ENCODE data around the gene GAP43.

Gene GAP43

GRCh38 chr3:115662356-115662755 is 39.0 kb downstream of the GAP43 start:
- no peak for DNase-seq (ENCODE audit: low spot score)

GRCh38 chr3:115663414-115663813 is 40.1 kb downstream of the GAP43 start:
- DNase-seq (ENCODE audit: low spot score): no peak

DNA sequence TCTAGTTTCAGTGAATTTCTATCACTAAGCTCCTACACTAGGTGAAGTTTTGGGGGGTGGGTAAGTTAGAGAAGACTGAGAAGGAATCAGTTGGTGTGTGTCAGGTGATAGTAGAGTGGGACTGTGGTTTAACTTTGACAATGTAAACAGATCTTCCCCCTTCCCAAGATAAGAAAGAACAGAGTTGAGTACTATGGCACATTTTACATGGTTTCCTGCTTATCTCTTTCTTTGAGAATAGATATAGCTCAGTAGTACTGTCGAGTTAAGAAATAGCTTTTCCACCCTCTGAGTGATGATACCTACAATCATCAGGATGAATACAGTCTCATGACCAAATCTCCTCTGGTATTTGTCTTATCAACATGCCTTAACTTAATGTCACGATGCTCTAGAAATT is 42.8 kb downstream of the GAP43 start:
- no peak for DNase-seq (ENCODE audit: low spot score)

- no peak for DNase-seq (ENCODE audit: low spot score)
These were observed 43.8 kb downstream of the GAP43 start for GRCh38 chr3:115666920-115667737.

GRCh38 chr3:115667738-115668065 is 44.4 kb downstream of the GAP43 start:
- DNase-seq (ENCODE audit: low spot score): no peak

GRCh38 chr3:115670911-115671310 is 47.6 kb downstream of the GAP43 start:
- DNase-seq (ENCODE audit: low spot score): no peak

DNA sequence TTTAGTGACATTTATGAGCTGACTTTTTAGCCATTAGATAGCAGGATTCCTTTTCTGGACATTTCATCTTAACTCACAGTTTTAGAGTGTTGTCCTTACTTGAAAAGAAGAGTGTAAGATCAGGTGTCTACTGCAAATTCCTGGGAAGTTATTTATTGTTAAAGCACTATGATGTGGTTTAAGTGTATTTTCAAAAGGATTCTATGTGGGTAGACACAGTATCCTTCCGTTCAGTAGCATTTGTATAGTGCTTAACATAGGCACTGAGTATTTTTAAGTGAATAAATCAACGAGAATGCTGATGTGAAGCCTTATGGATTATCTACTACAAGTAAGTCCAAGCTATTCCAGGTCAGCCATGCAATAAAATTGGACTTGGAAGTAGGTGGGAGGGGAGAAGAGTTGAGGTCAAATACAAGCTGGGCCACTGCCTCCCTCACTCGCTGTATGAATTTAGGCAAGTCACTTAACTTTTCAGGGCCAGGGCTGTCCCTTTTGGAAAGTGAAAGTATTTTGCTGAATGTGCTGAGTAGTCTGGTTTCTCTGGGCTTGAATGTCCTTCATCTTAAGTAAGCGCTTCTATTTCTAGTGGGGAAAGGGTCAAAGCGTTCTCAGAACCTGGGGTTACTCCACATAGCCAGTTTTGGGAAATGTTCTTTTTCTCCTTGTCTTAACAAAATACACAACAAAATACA is 48.6 kb downstream of the GAP43 start:
- no peak for DNase-seq (ENCODE audit: low spot score)

GRCh38 chr3:115673881-115674280 is 50.6 kb downstream of the GAP43 start:
- no peak for DNase-seq (ENCODE audit: low spot score)

DNA sequence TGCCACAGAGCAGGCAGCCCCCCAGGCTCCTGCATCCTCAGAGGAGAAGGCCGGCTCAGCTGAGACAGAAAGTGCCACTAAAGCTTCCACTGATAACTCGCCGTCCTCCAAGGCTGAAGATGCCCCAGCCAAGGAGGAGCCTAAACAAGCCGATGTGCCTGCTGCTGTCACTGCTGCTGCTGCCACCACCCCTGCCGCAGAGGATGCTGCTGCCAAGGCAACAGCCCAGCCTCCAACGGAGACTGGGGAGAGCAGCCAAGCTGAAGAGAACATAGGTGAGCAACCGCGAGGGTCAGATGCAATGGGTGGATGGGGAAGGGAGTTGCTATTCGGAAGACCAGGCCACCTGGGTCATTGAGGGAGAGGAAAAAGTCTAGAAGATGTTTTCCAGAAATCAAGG is 53.0 kb downstream of the GAP43 start:
- DNase-seq (ENCODE audit: low spot score): no peak

DNA sequence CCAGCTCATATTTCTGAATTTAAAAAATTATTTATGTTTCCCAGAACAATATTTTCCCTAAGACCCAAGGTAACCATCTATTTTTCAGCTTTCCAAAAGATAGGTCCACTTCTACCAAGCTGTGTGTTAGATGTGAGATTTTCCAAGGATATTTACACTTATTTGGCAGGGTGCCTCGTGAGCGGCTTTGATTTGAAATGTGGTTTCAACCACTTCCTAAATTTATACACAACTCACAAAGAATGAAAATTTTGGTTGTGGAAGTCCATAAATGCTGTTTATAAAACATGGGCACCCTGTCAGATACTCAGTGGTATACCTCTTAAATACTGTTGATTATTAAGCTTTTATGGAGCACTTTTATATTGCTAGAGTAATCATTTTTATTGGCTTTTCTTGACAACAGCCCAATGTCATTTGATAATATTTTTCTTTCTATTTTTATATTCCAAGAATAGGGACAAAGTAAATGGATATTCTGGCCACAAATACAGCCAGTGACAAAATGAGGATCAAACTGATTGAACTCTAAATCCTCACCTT is 57.6 kb downstream of the GAP43 start:
- DNase-seq (ENCODE audit: low spot score): no peak

GRCh38 chr3:115681736-115682135 is 58.4 kb downstream of the GAP43 start:
- DNase-seq (ENCODE audit: low spot score): no peak

DNA sequence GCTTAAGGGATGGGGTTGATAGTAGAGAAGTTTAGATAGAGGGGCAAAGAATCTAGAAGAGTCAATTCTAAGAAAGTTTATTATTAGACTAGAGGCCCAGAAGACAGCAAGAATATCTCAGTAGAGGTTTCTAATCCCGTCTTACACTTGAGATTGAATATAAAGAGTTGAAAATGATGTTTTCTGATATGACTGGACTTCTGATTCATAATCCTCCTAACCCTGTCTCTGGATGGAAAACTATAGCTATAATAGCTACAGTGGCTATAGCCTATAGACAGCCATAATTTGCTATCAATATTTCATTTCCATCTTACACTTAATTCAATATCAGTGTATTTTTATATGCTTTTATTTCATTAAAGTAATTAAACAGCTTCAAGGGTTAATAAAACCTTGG is 60.0 kb downstream of the GAP43 start:
- DNase-seq (ENCODE audit: low spot score): no peak

DNA sequence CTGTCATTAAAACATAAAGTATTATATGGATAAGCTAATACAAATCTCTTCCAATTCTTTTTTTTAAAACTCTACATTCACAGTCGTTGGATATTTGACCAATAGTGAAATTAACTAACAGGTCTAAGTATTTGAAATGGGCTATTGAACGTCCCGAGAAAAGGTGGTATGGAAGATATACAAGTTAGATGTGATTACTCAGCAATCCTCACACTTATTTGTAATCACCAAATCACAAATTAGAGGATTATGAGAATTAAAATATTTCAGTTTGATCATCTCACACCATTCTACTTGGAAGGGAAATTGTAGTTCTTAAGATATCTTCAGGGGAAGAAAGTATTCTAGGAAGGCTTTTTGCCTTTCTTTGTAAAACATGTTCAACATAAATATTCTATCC is 60.5 kb downstream of the GAP43 start:
- no peak for DNase-seq (ENCODE audit: low spot score)

GRCh38 chr3:115685097-115685496 is 61.8 kb downstream of the GAP43 start:
- no peak for DNase-seq (ENCODE audit: low spot score)

- DNase-seq (ENCODE audit: low spot score): no peak
These were observed 64.4 kb downstream of the GAP43 start for GRCh38 chr3:115687721-115688120.

- no peak for DNase-seq (ENCODE audit: low spot score)
These were observed 65.1 kb downstream of the GAP43 start for GRCh38 chr3:115688418-115688817.

GRCh38 chr3:115689928-115690327 is 66.6 kb downstream of the GAP43 start:
- DNase-seq (ENCODE audit: low spot score): no peak

DNA sequence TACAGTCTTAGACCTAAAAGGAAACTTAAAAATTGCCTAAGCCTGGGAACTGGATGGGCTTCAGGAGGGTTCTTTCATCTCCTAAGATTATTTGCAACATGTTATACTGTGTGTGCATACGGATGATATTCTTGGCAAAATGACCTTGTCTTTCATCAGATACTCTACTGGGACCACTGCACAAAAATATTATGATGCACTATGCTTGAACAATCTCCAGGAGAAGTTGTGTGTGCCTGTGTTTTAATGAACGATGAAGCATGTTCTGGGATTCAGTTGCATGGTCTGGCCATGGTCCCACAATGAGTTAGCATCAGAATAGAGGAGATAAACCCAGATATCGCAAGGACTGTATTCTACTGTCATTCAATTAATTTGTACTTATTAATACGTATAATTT is 68.7 kb downstream of the GAP43 start:
- DNase-seq (ENCODE audit: low spot score): no peak

DNA sequence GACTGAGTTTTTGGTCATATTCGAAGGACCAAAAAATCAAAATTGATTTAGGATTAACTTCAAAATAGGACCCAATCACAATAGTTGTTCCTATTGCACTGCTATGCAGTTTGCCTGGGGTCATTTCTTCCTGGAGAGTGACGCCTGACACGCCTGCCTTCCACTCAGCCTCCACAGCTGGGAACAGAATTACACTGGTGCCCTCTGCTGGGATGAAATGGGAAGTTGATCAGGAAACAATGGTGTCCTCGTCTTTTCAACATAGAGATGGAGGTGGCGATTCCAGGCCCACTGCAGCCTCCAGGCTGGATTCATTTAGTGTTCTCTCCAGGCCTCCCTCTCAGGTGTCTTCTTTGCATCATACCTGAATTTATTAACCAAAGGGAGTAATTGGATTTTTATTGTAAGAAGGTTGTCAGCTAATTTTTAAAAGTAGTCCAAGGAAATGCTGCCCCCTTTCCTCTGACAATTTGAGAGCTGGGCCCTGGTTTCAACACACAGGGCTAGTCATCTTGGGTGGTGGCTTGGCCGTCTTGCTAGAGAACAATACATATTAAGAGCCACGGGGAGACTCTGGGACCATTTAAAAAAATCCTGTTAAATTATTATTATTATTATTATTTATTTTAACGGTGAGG is 69.7 kb downstream of the GAP43 start:
- peak; percentile 48 for DNase-seq (ENCODE audit: low spot score)

DNA sequence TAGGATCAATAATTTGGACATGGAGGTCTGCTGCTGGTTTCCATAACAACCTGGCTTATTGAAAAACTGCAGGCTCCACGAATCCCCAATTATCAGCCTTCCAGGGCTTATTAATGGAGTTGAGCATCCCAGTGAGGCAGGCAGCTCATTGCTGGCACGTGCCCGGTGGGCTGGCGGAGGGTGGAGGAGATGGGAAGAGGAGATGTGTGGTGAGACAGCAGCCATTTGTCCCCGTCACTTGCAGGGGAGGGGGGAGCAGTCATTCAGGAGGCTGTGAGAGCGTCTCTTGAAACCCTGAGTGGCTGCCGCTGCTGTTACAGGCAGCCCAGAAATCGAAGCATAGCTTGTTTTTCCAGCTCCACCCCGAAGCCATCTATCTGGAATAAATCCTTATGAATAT is 70.6 kb downstream of the GAP43 start:
- no peak for DNase-seq (ENCODE audit: low spot score)

DNA sequence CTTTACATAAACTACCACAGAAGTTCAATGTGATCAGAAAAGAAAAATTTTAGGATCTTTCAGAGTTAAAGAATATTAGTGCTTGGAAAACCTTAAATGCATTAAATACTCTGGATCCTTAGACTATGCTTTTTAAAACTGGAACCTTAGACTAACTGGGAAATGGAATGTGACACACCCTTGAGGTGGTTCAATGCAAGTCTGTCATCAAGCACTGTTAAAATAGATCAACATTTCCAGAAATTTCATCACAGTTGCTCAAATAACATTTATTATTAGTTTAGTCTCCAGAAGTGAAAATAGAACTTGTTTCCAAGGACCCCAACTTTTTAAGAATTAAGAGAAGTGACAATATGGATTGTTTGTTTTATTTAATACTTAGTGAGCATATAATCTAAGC is 71.8 kb downstream of the GAP43 start:
- DNase-seq (ENCODE audit: low spot score): no peak

- DNase-seq (ENCODE audit: low spot score): no peak
These were observed 74.1 kb downstream of the GAP43 start for GRCh38 chr3:115697263-115698053.
